Activated T-cell treated with anti-CD3 and anti-CD28 coated beads, Interleukin-2, amount 50 U/mL, for 4 hours (primary cell): ENCODE data around the gene MYO1D. TPM values are rescaled to one million over a fixed set of nuclear protein-coding genes. Genes with fewer than 3 reads are reported as not detected.

Source experiments
- ATAC-seq, 2 donors: fragments of 200-7000 bp; cut with Tn5 transposase; one replicate each; pipeline ENCODE4 v1.10.0; 2021
- DNase-seq: peaks from one replicate; pipeline ENCODE4 v3.0.0-alpha.2; 2020
- H3K27me3 Mint-ChIP-seq: one replicate; pipeline ENCODE4 v1.8.0; 2021; ENCODE audit warnings: low read depth, mixed read lengths
- H3K36me3 Mint-ChIP-seq: one replicate; pipeline ENCODE4 v1.8.0; 2022; ENCODE audit warnings: mixed read lengths; ENCODE audit not compliant: insufficient read depth
- H3K4me1 Mint-ChIP-seq: one replicate; pipeline ENCODE4 v1.8.0; 2021; ENCODE audit warnings: low read depth, mixed read lengths
- H3K4me3 Mint-ChIP-seq: one replicate; pipeline ENCODE4 v1.8.0; 2021; ENCODE audit warnings: mild to moderate bottlenecking, moderate library complexity, mixed read lengths
- H3K9me3 Mint-ChIP-seq: one replicate; pipeline ENCODE4 v1.8.0; 2021; ENCODE audit warnings: mixed read lengths
- total RNA-seq, 3 donors: library from RNA; stranded (reverse); gene quantifications; one replicate each; pipeline ENCODE4 v1.2.1, GENCODE V29; 2021

Gene MYO1D
- total RNA-seq, 3 donors from 2014 or later = 8.5 to 14.6 (median 10.6) TPM

GRCh38 chr17:32493976-32494513 lies 382.9 kb downstream of the MYO1D start:
- H3K4me1 Mint-ChIP-seq = peaks cover 53% of the 10 kb centered on the region
- DNase-seq (no peak), ATAC-seq (no peak)
- peaks cover 6% of the 10 kb centered on the region for H3K36me3 Mint-ChIP-seq
- no peaks in the 10 kb centered on the region for H3K27me3 Mint-ChIP-seq
- no peaks in the 10 kb centered on the region for H3K9me3 Mint-ChIP-seq
- H3K4me3 Mint-ChIP-seq = no peak overlapping the region

GRCh38 chr17:32493571-32493970 lies 383.4 kb downstream of the MYO1D start:
- H3K4me1 Mint-ChIP-seq = peaks cover 58% of the 10 kb centered on the region
- peaks cover 6% of the 10 kb centered on the region for H3K36me3 Mint-ChIP-seq
- DNase-seq (no peak), ATAC-seq (no peak)
- H3K27me3 Mint-ChIP-seq = no peaks in the 10 kb centered on the region
- H3K9me3 Mint-ChIP-seq = no peaks in the 10 kb centered on the region
- no peak overlapping the region for H3K4me3 Mint-ChIP-seq

DNA sequence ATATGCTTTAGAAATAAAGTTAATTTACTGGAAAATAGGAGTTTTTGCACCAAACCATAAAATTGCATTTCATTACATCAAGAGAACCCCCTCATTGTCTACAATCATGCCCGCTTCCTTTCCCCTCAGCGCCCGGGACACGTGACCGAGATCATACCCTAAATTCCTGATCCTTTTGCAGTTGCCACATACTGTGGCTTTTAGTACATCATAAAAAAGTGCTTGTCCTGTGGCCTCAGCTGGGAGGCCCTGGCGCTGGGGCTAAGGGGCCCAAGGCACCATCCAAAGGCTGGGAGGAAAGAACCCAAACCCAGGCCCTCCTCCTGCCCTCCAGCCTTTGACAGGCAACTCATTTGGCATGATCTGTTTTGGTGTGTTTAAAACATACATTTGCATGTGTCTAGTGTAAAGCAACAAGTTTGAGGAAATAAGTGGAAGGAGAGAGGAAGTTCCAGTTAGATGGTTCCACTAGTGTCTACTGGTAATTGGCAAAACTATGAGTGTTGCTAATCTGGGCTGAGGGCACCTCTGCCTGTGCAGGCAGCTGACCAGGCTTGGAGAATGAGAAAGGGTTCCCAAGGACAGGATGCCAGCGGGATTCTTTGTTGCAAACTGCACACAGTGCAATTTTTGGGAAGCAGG lies 384.2 kb downstream of the MYO1D start:
- peaks cover 11% of the 10 kb centered on the region for H3K36me3 Mint-ChIP-seq
- peaks cover 64% of the 10 kb centered on the region for H3K4me1 Mint-ChIP-seq
- no peaks in the 10 kb centered on the region for H3K27me3 Mint-ChIP-seq
- DNase-seq = no peak
- no peak for ATAC-seq
- H3K4me3 Mint-ChIP-seq = peak overlapping the region; percentile 58
- H3K9me3 Mint-ChIP-seq = no peaks in the 10 kb centered on the region

GRCh38 chr17:32492264-32492589 lies 384.7 kb downstream of the MYO1D start:
- DNase-seq = no peak
- H3K36me3 Mint-ChIP-seq = peaks cover 11% of the 10 kb centered on the region
- H3K4me1 Mint-ChIP-seq = peaks cover 66% of the 10 kb centered on the region
- H3K4me3 Mint-ChIP-seq = peak overlapping the region; percentile 85
- no peaks in the 10 kb centered on the region for H3K9me3 Mint-ChIP-seq
- ATAC-seq = no peak
- no peaks in the 10 kb centered on the region for H3K27me3 Mint-ChIP-seq

GRCh38 chr17:32491371-32492263 lies 385.3 kb downstream of the MYO1D start:
- peaks cover 11% of the 10 kb centered on the region for H3K36me3 Mint-ChIP-seq
- ATAC-seq = peak in 1 of 2 donors; percentile 31
- peaks cover 66% of the 10 kb centered on the region for H3K4me1 Mint-ChIP-seq

GRCh38 chr17:32490101-32490482 lies 386.8 kb downstream of the MYO1D start:
- H3K4me3 Mint-ChIP-seq = peak overlapping the region; percentile 85
- H3K27me3 Mint-ChIP-seq = no peaks in the 10 kb centered on the region
- DNase-seq (no peak), ATAC-seq (no peak)
- H3K4me1 Mint-ChIP-seq = peaks cover 66% of the 10 kb centered on the region
- peaks cover 11% of the 10 kb centered on the region for H3K36me3 Mint-ChIP-seq
- H3K9me3 Mint-ChIP-seq = no peaks in the 10 kb centered on the region

More at GRCh38 chr17:32491371-32492263, 385.3 kb downstream of the MYO1D start:
- peak overlapping the region; percentile 85 for H3K4me3 Mint-ChIP-seq
- H3K9me3 Mint-ChIP-seq = no peaks in the 10 kb centered on the region
- no peak for DNase-seq
- H3K27me3 Mint-ChIP-seq = no peaks in the 10 kb centered on the region

GRCh38 chr17:32489320-32490100 lies 387.4 kb downstream of the MYO1D start:
- no peak for ATAC-seq
- no peak for DNase-seq
- peaks cover 11% of the 10 kb centered on the region for H3K36me3 Mint-ChIP-seq
- peak overlapping the region; percentile 85 for H3K4me3 Mint-ChIP-seq
- no peaks in the 10 kb centered on the region for H3K27me3 Mint-ChIP-seq
- peaks cover 66% of the 10 kb centered on the region for H3K4me1 Mint-ChIP-seq
- H3K9me3 Mint-ChIP-seq = no peaks in the 10 kb centered on the region

GRCh38 chr17:32488604-32489180 lies 388.2 kb downstream of the MYO1D start:
- H3K4me3 Mint-ChIP-seq = peak overlapping the region; percentile 85
- no peaks in the 10 kb centered on the region for H3K9me3 Mint-ChIP-seq
- ATAC-seq (no peak), DNase-seq (no peak)
- H3K4me1 Mint-ChIP-seq = peaks cover 65% of the 10 kb centered on the region
- peaks cover 11% of the 10 kb centered on the region for H3K36me3 Mint-ChIP-seq
- H3K27me3 Mint-ChIP-seq = no peaks in the 10 kb centered on the region

- peaks cover 61% of the 10 kb centered on the region for H3K4me1 Mint-ChIP-seq
- H3K27me3 Mint-ChIP-seq = no peaks in the 10 kb centered on the region
- DNase-seq (no peak), ATAC-seq (no peak)
- H3K9me3 Mint-ChIP-seq = no peaks in the 10 kb centered on the region
- H3K4me3 Mint-ChIP-seq = peak overlapping the region; percentile 85
- peaks cover 11% of the 10 kb centered on the region for H3K36me3 Mint-ChIP-seq
Observed at GRCh38 chr17:32488177-32488542, 388.8 kb downstream of the MYO1D start.

- Mint-ChIP-seq H3K27me3 (no peaks in the 10 kb centered on the region), H3K4me1 (peaks cover 56% of the 10 kb centered on the region)
Observed at GRCh38 chr17:32487473-32488176, 389.3 kb downstream of the MYO1D start.

DNA sequence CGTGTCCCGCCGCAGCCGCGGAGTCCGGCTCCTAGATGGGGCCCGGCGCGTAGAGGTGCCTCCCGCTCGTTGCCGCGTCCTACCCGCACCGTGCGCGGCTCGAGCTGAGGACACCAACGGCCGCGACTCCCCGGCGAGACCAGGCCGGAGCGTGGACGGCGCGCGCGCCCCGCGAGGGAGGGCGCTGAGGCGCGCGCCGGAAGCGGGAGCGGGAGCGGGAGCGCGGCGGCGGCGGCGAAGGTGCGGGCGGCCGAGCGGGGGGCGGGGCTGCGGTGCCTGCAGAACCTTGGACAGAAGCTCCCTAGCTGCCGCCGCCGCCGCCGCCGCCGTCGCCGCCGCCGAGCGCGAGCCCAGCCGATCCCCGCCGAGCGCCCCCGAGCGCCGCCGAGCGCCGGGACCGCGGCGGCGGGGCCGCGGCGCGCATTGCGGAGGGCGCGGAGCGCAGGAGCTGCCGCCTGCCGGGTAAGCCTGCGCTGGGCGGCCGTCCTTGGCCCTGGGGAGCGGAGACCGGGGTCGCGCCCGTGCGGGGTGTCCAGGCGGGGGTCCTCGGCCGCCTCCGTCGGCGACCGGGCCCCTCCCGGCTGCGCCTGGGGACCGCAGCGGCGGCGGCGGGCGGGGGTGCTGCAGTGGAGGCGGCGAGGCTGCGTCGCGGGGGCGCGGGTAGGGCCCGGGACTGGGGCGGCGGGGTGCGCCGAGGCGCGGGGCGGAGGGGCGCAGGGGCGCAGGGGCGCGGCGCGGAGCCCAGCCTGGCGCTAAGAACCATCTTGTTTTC lies 390.0 kb downstream of the MYO1D start, which contains the start of gene CDK5R1:
Gene CDK5R1 (plus strand): TSS at position 293 of the 772 bp plus-strand sequence. CDS start 628 bp downstream, outside the sequence.
- Mint-ChIP-seq H3K27me3 (no peaks in the 10 kb centered on the region), H3K4me1 (peaks cover 48% of the 10 kb centered on the region), H3K9me3 (no peaks in the 10 kb centered on the region), H3K36me3 (peaks cover 13% of the 10 kb centered on the region), H3K4me3 (peak within 1 kb of the TSS; percentile 85)
- DNase-seq (peak; percentile 59), ATAC-seq (peak; percentile 77 to 80)

More at GRCh38 chr17:32487473-32488176, 389.3 kb downstream of the MYO1D start:
- peaks cover 11% of the 10 kb centered on the region for H3K36me3 Mint-ChIP-seq
- ATAC-seq (peak; percentile 19 to 27), DNase-seq (no peak)
- H3K9me3 Mint-ChIP-seq = no peaks in the 10 kb centered on the region
- H3K4me3 Mint-ChIP-seq = peak overlapping the region; percentile 85

DNA sequence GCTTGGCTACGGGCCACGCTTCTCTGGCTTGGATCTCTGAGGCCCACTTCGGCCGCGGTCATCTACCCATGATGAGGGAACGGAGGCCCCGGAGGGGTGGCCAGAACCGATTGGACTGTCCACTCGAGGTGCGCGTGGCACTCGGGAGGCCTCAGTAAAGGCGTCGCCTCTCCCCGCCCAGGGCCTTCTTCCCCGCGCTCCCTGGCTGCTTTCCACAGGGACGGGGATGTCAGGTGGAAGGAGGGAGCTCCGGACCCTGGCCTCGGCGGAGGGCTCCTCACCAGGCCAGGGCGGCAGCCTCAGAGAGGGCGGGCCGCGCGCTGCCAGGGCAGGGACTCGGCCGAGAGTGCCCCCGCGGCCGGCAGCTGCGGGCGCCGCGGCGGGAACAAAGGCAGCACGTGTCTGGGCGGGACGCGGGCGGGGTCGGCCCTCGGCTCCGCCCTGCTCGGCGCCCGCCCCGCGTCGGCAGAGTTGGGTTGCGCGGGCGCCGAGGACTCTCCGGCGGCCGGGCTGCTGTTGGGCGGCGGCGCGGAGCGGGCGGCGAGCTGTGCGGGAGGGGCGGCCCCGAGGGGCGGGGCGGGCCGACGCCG lies 390.7 kb downstream of the MYO1D start:
- H3K9me3 Mint-ChIP-seq = no peaks in the 10 kb centered on the region
- H3K36me3 Mint-ChIP-seq = peaks cover 19% of the 10 kb centered on the region
- ATAC-seq = peak; percentile 83 to 84
- peaks cover 42% of the 10 kb centered on the region for H3K4me1 Mint-ChIP-seq
- peak; percentile 61 for DNase-seq
- no peaks in the 10 kb centered on the region for H3K27me3 Mint-ChIP-seq
- peak overlapping the region; percentile 65 for H3K4me3 Mint-ChIP-seq
